ENCODE measurements around the gene CBFA2T2.
"Not testable (repeated sequence)": the region's sequence is repeated elsewhere in the genome, so short reads cannot be mapped to it uniquely, and the experiment has no call there.

The CBFA2T2 gene

DNA sequence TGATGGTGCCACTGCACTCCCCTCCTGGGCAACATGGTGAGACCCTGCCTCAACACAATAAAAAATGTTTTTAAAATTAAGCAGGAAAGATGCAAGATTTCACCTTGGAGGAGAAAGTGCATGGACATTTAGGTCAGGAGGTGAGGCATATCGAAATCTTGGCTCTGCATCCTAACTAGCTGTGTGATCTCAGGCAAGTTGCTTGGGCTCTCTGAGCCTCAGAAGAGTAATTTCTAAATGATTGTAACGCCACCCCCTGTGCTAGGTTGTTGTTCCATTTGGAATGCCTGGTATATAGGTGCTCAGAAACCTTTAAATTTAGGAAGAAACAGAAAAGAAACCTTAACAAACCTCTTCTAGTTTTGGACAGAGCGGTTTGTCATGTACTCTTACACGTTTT is 136.3 kb downstream of the CBFA2T2 start:
- ATAC-seq (no peak), DNase-seq (no peak)

DNA sequence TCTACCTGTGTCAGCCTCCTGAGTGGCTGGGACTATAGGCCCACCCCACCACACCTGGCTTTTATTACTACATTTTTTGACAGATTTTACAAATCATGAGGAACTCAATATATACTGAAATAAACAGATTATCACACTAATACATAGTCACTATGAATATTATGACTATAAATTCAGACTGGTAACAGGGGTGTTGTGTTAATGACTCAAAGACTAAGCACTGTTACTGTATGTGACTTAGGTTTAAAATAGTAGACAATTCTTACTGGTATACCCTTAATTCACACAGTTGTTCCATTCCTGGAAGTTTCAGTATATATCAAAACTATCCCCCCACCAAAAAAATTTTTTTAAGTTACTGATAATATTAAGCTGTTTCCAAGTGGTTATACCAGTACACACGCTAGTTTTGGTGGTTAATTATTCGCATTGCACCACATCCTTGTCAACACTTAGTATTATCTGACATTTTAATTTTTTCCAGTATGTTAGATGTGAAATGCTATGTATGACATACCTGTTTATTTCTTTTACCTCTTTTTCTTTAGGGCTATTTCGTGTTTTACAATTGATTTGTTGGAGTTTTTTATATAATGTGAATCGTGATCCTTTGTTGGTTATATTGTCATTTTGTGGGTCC is 137.8 kb downstream of the CBFA2T2 start:
- ATAC-seq (no peak), DNase-seq (no peak)

DNA sequence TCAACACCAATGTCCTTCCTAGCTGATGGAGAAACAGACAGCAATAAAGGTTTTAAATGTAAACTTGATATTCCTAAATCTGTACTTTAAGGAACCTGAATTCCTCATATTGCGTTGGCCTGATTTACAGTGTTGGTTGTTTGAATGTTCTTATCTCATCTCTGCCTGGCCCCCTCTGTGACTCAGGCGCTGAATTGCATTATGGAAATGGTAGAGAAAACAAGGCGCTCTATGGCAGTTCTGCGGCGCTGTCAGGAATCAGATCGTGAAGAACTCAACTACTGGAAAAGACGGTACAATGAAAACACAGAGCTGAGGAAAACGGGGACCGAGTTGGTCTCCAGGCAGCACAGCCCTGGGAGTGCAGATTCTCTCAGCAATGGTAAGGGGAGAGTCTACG is 139.6 kb downstream of the CBFA2T2 start:
- ATAC-seq (no peak), DNase-seq (no peak)

DNA sequence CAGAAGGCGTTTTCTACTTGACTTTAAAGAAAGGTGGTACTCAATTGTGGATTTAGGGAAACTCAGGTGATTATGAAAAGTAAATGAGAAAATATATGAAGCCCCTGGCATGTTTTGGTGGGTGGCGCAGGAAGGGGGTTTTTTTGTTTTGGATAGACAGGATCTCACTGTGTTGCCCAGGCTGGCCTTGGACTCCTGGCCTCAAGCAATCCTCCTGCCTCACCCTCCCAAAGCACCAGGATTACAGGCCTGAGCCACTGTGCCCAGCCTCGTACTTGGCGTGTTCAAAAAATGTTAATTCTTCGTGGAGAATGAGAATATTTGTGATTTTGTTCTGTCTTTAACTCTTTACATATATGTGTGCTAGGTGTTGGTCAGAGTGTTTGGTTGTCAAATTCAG is 140.1 kb downstream of the CBFA2T2 start:
- ATAC-seq: no peak
- DNase-seq: no peak

DNA sequence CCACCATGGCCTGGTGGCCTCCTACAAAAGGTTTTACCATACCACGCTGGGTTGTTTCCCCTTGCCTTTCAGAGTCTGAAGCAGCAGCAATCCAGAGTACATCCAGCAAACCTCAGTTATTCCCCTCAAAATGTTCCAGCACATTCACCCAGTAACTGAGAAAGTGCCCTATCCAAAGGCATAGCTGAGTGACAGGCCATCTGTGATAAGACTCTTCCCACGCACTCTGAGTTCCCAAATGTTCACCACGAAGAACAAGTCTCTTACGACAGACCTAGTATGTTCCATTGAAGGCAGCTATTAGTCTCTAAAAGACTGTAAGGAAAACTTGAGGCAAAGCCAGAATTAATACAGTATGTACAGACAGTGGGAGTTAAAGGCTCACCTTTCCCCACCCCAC is 140.6 kb downstream of the CBFA2T2 start:
- DNase-seq: no peak
- ATAC-seq: no peak

DNA sequence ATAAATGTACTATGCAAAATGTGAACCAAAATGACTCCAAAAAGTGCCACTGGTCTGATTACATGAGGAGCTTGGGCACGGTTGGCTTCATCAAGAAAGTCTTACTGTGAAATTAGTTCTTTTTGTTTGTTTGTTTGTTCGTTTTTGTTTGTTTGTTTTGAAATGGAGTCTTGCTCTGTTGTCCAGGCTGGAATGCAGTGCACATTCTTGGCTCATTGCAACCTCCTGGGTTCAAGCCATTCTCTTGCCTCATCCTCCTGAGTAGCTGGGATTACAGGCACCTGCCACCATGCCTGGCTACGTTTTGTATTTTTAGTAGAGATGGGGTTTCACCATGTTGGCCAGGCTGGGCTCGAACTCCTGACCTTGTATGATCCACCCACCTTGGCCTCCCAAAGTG is 142.0 kb downstream of the CBFA2T2 start:
- not testable (repeated sequence) for DNase-seq, ATAC-seq

DNA sequence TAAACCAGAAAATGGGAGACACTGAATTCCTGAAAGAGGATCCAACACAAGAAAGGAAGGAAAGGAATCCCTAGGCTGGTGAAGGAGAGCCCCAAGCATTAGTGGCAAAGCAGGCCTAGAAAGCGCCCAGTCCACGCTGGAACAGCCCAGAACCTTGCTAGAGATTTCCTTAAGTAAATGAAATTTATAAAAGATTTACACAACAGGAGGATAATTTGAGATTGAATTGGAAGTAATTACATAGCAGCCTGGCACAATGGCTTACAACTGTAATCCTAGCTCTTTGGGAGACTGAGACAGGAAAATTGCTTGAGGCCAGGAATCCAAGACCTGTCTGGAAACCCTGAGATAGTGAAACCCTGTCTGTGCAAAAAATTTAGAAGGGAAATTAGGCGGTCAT is 145.4 kb downstream of the CBFA2T2 start:
- ATAC-seq: no peak
- DNase-seq: no peak

DNA sequence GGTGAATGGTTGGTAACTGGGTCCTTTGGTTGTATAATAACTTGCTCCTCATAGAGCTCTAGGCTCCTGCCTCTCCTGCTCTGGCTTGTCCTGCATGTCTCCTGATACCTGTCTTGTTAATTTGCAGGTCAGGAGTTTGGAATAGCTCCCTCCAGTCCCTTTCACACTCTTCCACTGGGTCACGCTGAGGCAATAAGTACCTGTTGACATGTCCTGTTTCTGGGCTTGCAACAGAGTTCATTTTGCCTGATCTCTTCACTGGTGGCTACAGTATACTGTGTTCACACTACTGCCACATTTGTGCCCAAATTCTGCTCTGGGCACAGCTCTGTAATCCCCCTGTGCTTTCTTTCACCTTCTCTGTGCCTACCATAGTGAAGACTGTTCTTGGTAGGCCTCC is 146.9 kb downstream of the CBFA2T2 start:
- ATAC-seq (no peak), DNase-seq (no peak)

DNA sequence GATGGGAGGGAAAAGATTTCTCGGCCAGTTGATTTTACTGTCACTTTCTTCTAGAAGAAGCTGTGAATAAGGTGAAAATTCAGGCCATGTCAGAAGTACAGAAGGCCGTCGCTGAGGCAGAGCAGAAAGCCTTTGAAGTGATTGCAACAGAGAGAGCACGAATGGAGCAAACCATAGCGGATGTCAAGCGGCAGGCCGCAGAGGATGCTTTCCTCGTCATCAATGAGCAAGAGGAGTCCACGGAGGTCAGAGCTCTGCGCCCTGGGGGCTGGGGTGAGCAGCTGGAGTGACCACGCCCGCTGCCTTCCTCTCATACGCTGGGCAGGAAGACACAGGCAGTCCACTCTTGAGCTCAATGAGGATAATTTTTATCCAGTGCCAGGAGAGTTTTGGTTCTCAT is 150.4 kb downstream of the CBFA2T2 start:
- ATAC-seq (no peak), DNase-seq (no peak)

DNA sequence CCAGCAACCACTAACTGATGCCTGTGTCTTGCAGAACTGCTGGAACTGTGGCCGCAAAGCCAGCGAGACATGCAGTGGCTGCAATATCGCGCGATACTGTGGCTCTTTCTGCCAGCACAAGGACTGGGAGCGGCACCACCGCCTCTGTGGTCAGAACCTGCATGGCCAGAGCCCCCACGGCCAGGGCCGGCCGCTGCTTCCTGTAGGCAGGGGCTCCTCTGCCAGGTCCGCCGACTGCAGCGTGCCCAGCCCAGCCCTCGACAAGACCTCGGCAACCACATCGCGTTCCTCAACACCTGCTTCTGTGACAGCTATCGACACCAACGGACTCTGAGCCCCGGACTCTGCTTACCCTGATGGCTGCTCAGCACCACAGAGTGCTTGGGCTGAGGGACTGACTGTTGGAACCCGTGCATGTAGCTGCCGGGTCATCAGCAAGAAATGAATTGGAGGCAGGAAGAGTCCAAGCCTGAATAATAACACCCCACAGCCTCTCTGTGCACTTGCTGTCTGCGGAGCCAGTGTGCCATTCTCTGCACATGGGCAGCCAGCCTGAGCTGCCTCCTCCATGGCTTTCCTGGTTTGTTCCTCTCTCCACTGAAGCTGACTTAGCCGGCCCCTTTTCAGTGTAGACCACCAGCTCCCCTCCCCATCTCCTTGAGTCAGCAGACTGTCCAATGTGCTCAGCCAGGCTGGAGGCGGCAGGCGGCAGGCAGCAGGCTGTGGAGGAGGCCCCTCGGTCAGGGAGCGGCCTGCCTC is 154.6 kb downstream of the CBFA2T2 start:
- DNase-seq (no peak), ATAC-seq (no peak)

DNA sequence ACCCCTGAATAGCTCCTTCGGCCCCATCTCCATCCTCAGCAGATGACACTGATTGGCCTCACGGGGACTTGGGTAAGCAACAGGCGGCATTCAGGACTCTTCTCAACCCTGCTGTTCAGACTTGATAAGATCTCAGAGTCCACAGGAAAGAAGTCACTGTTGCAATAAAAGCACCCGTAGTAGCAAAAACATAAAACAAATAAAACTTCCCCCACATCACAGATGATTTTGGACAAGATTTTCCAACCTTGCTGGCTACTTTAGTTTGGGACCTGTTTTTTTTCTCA is 155.1 kb downstream of the CBFA2T2 start:
- DNase-seq (no peak), ATAC-seq (no peak)

DNA sequence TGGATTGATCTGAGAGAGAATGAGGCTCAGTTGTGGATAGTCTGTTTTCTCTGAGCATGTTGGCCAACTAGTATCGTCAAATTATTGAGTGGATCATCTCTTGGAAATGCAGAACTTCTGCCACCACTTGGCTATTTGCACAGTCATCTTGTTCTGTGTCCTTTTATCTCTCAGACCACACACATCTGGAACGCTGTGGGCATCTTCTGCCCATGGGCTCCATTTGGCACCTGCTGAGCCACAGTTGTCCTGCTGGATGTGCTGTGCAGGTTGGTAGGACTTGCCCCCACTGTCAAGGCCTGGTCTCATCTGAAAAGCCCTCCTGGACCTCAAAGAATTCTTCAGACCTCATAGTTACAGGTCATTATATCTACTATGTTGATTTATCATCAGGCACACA is 155.5 kb downstream of the CBFA2T2 start:
- DNase-seq (no peak), ATAC-seq (no peak)

DNA sequence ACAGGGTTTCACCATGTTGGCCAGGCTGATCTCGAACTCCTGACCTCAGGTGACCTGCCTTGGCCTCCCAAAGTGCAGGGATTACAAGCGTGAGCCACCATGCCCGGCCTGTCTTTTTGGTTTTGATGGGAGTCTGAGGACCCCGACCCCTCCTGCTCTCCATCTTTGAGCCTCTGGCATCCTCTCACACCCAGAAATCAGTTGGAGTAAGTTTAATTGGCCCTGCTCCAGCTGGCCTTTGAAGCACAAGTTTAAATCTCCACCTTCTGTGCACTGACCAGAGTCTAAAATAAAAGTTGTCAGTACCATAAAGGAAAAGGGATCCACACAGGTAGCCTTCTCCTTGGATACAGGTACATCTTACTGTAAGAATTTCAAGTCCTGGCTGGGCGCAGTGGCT is 156.3 kb downstream of the CBFA2T2 start:
- ATAC-seq (no peak), DNase-seq (no peak)

DNA sequence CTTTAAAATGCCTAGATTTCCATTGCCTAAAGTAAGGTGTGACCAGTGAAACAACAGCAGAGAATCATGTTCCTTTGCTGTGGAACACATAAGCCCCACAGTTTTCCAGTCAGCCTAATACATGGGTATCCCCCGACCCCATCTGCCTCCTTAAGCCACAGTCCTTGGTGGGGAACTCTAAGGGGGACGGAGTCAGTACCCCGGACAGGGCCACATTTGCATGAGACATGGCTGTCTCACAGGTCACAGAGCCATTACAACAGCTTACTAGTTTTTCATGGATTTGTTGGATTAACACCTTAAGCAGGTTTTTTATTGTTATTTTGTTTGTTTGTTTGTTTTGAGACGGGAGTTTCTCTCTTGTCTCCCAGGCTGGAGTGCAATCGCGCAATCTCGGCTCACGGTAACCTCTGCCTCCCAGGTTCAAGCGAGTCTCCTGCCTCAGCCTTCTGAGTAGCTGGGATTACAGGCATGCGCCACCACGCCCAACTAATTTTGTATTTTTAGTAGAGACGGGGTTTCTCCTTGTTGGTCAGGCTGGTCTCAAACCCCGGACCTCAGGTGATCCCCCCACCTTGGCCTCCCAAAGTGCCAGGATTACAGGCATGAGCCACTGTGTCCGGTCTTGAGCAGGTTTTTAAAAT is 157.2 kb downstream of the CBFA2T2 start:
- not testable (repeated sequence) for DNase-seq, ATAC-seq

DNA sequence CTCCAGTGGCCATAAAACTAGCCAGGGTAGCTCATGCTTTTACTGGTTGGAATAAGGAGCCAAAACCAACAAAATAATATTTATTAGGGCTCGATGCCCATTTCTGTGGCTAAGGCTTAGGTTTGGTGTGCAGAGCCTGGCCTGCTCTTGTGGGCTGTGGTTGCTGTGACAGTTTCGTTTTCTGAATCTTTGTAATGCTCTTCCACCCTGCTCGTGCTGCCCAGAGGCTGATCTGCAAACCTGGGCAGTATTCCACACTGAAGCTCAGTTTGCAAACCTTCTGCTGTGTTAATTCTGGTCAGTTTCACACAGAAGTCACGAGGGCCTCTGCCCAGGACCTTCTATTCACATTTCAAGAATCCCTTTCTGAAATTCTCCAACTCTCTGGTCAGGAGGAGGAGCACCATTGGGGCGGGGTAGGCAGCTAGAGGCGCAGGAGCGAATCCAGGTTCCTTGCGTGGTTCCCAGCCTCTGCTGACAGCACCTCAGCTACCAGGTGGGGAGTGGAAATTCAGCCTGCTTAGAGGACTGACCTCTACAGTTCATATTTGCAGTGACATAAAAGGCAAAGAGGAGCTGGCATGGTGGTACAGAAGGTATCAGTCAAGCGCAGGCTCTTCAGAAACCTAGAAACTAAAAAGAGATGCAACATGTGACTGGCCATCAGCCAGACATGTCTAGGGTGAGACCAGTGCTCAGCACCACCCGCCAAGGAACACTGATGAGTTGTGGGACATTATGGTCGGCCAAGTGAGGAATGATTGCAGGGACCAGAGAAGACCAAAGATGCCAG is 157.9 kb downstream of the CBFA2T2 start:
- DNase-seq: no peak
- ATAC-seq: no peak

DNA sequence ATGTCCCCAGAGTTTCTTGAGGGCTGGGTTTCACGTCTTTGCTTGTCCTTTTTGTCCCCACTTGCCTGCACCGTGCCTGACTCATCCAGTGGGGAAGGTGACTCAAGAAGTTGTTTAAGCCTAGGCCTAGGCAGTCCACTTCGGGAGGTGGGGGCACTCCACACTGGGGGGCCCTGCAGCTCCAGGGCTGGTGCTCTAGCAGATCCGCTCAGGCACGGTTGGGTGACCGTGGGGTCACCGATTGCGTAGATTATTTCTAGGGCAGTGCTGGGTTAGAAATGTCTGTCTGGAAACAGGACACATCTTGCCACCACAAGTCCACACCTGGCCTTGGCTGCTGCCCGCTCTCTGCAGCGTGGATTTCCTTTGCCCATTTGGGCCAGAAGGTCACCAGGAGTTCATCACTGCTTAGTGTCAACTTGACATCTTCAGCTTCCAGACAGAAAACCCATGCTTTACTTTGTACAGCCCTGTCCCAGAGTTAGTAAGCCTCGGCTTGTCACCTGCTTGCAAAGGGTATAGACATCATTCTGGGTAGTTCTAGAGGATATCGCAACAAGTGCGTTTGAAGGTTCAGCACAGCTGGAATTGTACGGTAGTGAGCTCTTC is 158.6 kb downstream of the CBFA2T2 start:
- ATAC-seq (no peak), DNase-seq (no peak)

DNA sequence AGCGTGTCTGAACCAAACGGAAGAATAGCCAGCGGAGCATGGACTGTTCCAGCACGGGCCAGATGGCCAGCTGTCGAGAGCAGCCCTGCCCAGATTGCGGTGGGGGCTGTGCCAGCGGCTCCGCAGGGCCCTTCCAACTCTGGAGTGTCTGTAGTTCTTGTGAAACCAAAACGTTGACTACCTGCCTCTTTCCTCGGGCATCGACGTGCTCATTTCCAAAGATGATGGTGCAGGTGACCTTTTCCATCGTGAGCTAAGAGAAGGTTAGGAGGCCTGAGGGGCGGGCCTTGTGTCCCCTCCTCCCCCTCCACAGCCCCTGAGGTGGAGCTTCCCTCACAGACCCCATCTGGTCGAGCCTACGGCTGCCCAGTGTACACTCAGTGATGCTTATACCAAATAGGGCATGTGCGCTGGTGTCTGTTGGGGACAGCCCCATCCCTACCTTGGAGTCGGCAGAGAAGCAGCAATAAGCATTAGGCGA is 159.3 kb downstream of the CBFA2T2 start:
- ATAC-seq (peak; percentile 29), DNase-seq (no peak)

DNA sequence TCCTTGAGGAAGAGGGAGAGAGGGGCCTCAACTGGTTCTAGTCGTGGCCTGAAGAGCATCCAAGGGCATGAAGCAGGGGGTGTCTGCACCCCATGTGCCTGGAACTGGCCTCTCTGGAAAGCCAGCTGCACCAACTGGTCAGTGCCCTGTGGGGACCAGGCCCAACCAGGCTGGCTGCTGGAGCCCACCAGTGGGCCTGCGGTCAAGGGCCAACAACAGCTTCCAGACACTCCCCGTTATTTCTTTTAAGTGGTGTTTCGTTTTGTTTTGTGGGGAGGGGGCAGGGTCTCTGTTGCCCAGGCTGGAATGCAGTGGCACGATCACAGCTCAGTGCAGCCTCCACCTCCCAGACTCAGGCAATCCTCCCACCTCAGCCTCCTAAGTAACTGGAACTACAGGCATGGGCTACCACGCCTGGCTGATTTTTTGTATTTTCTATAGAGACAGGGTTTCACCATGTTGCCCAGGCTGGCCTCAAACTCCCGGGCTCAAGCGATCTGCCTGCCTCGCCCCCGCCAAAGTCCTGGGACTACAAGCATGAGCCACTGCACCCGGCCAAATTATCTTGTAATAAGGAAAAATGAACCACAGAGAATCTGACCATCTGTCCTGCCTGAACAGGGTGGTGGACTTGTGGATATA is 160.3 kb downstream of the CBFA2T2 start:
- no peak for DNase-seq
- ATAC-seq: no peak

DNA sequence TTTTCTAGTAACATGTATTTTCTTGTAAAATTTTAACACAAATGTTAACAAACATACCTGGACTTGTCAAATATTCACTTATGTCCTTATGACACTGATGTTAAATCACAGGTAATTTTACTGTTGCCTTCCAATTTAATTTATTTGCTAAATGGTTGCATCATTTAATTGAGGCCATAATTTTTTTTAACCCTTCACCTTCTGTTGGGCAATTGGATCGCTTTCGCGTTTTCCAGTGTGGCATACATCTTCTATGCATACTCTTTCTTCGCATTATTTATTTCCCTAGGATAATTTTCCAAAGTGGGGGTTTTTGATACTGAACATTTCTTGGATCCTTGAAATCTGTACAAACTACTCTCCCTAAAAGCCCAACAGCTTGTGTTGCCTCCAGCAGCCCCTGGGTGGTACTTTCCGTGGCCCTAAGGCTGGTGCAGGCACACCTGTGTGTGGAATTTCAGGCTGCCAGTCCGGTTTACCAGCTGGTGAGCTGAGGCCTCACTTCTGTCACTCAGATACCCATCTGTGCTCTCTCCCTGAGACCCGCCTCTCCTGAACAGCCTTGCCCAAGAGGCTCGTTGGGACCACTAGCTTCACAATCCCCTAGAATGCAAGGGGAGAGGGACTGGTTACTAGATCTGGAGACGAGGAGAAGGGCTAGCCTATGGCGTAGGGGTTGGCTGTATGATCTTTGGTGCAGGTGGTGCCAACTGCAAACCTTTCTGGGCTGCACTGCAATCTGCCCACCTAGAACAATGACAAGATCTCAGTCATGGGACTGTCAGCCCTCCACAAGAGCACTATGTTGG is 161.1 kb downstream of the CBFA2T2 start:
- no peak for DNase-seq
- no peak for ATAC-seq

DNA sequence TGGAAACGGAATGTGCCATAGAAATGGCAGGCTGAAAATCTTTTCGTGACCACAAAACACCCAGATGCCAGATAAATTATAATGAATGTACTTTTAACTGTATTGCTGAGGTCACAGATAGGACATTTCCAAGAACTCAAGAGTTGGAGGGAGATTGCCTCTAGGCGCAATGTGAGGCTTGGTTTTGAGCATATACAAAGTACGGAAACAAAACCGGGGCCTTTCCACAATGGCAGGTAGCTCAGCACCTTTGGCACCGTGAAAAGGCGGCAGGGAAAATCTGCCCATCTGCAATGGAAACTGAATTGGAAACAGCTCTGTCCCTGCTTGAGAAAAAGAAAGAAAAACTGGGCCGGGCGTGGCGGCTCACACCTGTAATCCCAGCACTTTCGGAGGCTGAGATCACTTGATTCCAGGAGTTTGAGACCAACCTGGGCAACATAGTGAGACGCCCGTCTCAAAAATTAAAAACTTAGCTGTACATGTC is 161.7 kb downstream of the CBFA2T2 start:
- DNase-seq (no peak), ATAC-seq (no peak)

Data from stimulated activated naive CD8-positive, alpha-beta T cell treated with anti-CD3 and anti-CD28 coated beads, Interleukin-15, Interleukin-2, amounts not matched to agents 100 U/mL and 50 U/mL, for 24 hours (primary cell).